RWPE2 (cell line): ENCODE measurements around the gene ZNF699.

Experiments
- ATAC-seq: fragments of 200-7000 bp; cut with Tn5 transposase; 3 replicates; pipeline ENCODE4 v1.9.1; 2021; ENCODE audit warnings: low read depth
- DNase-seq: peaks from one replicate; pipeline ENCODE4 v3.0.0-alpha.2; 2020; ENCODE audit warnings: low spot score
- H3K27ac ChIP-seq: fragments of 450-650 bp; 2 replicates; pipeline ENCODE4 v1.5.1; 2017; ENCODE audit warnings: mild to moderate bottlenecking; ENCODE audit not compliant: poor library complexity, severe bottlenecking
- H3K27me3 ChIP-seq: fragments of 250-450 bp; sonication (Bioruptor Pico); 2 replicates; pipeline ENCODE4 v1.5.1; 2021; ENCODE audit warnings: mild to moderate bottlenecking, moderate library complexity; ENCODE audit not compliant: insufficient read depth, poor library complexity, severe bottlenecking
- H3K36me3 ChIP-seq: fragments of 250-450 bp; sonication (Bioruptor Pico); 2 replicates; pipeline ENCODE4 v1.5.1; 2020; ENCODE audit warnings: low read depth, mild to moderate bottlenecking, moderate library complexity
- H3K4me1 ChIP-seq: fragments of 250-450 bp; sonication (Bioruptor Pico); 2 replicates; pipeline ENCODE4 v1.5.1; 2021; ENCODE audit warnings: mild to moderate bottlenecking, moderate library complexity; ENCODE audit not compliant: insufficient read depth, poor library complexity, severe bottlenecking
- H3K4me3 ChIP-seq: fragments of 250-450 bp; sonication (Bioruptor Pico); 2 replicates; pipeline ENCODE4 v1.5.1; 2021; ENCODE audit warnings: mild to moderate bottlenecking, moderate library complexity; ENCODE audit not compliant: severe bottlenecking
- H3K9me3 ChIP-seq: fragments of 250-450 bp; sonication (Bioruptor Pico); 2 replicates; pipeline ENCODE4 v1.5.1; 2021; ENCODE audit warnings: mild to moderate bottlenecking, moderate library complexity; ENCODE audit not compliant: severe bottlenecking
- TF ChIP-seq, protein P1 (sequence below): fragments of 450-650 bp; IDR thresholded peaks from one replicate; pipeline ENCODE4 v1.5.1; 2017; ENCODE audit warnings: mild to moderate bottlenecking, moderate library complexity; ENCODE audit not compliant: poor library complexity, severe bottlenecking

ZNF699 gene

DNA sequence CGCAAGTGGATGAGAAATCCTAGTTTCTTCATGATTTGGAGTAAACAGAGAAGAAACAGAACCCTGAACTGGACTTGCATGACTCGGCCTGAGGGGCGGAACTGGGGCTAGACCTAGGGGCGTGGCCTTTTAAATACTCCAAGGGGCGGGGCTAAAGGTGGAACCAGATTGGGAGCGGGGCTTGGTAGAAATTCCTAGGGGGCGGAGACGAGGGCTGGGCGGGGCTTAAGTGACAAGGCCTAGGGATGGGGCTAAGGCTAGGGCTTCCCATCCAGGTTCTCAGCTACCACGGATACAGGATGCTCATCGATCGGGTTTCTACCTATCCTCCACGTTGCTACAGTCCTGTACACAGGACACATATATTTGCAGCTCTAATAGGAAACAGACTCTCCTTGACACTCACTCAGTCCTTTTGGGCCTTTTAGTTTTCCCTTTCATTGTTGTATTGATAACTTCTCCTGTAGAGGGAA lies 372 bp upstream of the ZNF699 start:
- Histone ChIP-seq H3K4me3 (peak overlapping the region; percentile 71), H3K27ac (peak overlapping the region; percentile 93), H3K36me3 (peaks cover 14% of the 10 kb centered on the region), H3K27me3 (no peaks in the 10 kb centered on the region), H3K4me1 (peaks cover 17% of the 10 kb centered on the region), H3K9me3 (peaks cover 5% of the 10 kb centered on the region)
- TF ChIP-seq, protein P1, sequence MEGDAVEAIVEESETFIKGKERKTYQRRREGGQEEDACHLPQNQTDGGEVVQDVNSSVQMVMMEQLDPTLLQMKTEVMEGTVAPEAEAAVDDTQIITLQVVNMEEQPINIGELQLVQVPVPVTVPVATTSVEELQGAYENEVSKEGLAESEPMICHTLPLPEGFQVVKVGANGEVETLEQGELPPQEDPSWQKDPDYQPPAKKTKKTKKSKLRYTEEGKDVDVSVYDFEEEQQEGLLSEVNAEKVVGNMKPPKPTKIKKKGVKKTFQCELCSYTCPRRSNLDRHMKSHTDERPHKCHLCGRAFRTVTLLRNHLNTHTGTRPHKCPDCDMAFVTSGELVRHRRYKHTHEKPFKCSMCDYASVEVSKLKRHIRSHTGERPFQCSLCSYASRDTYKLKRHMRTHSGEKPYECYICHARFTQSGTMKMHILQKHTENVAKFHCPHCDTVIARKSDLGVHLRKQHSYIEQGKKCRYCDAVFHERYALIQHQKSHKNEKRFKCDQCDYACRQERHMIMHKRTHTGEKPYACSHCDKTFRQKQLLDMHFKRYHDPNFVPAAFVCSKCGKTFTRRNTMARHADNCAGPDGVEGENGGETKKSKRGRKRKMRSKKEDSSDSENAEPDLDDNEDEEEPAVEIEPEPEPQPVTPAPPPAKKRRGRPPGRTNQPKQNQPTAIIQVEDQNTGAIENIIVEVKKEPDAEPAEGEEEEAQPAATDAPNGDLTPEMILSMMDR = no peak
- peak; percentile 79 for ATAC-seq
- peak; percentile 90 for DNase-seq

GRCh38 chr19:9308091-9308770 lies 1.4 kb downstream of the ZNF699 start:
- TF ChIP-seq, protein P1 = no peak
- DNase-seq = no peak
- Histone ChIP-seq H3K27me3 (no peaks in the 10 kb centered on the region), H3K4me3 (peak overlapping the region; percentile 71), H3K4me1 (peaks cover 17% of the 10 kb centered on the region), H3K27ac (peak overlapping the region; percentile 93), H3K9me3 (peaks cover 4% of the 10 kb centered on the region), H3K36me3 (peaks cover 32% of the 10 kb centered on the region)
- ATAC-seq = no peak

GRCh38 chr19:9306443-9306842 lies 3.2 kb downstream of the ZNF699 start:
- Histone ChIP-seq H3K4me3 (no peak overlapping the region), H3K36me3 (peaks cover 50% of the 10 kb centered on the region), H3K27ac (peak overlapping the region; percentile 93), H3K9me3 (peaks cover 2% of the 10 kb centered on the region), H3K4me1 (peaks cover 17% of the 10 kb centered on the region), H3K27me3 (no peaks in the 10 kb centered on the region)
- DNase-seq (no peak), ATAC-seq (peak; percentile 58)
- TF ChIP-seq, protein P1 = no peak

DNA sequence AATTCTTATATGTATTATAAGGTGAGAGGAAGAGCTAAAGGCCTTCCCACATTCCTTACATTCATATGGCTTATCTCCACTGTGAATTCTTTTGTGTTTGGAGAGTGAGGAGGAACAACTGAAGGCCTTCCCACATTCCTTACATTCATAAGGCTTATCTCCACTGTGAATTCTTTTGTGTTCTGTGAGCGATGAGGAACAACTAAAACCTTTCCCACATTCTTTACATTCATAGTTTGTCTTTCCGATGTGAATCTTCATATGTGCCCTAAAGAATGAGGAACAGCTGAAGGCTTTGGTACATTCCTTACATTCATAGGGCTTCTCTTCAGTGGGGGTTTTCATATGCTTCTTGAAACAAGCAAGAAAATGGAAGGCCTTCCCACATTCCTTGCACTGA lies 13.3 kb downstream of the ZNF699 start:
- TF ChIP-seq, protein P1 = no peak
- DNase-seq (no peak), ATAC-seq (no peak)
- Histone ChIP-seq H3K4me1 (no peaks in the 10 kb centered on the region), H3K27ac (no peak overlapping the region), H3K4me3 (no peak overlapping the region), H3K27me3 (no peaks in the 10 kb centered on the region), H3K36me3 (peaks cover 84% of the 10 kb centered on the region), H3K9me3 (peaks cover 43% of the 10 kb centered on the region)

DNA sequence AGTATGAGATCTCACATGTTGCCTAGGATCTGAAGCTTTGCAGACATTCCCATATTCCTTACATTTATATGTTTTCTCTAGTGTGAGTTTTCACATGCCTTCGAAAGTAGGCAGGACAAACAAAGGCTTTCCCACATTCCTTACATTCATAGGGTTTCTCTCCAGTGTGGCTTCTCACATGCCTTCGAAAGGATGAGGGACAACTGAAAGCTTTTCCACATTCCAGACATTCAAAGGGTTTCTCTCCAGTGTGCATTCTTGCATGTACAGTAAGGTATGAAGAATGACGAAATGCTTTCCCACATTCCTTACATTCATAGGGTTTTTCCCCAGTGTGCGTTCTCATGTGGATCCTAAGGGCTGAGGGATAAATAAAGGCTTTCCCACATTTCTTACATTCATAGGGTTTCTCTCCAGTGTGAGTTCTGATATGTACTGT lies 14.2 kb downstream of the ZNF699 start:
- Histone ChIP-seq H3K36me3 (peaks cover 80% of the 10 kb centered on the region), H3K27me3 (no peaks in the 10 kb centered on the region), H3K4me1 (no peaks in the 10 kb centered on the region), H3K4me3 (no peak overlapping the region), H3K9me3 (peaks cover 48% of the 10 kb centered on the region), H3K27ac (no peak overlapping the region)
- DNase-seq (no peak), ATAC-seq (no peak)
- TF ChIP-seq, protein P1 = no peak
